D721Med (cell line): ENCODE data around the gene CEP97.
"Not testable (repeated sequence)": the region's sequence is repeated elsewhere in the genome, so short reads cannot be mapped to it uniquely, and the experiment has no call there.

Source experiments
- DNase-seq: peaks from one replicate; pipeline ENCODE4 v3.0.0; 2011; ENCODE audit warnings: low spot score; ENCODE audit not compliant: insufficient read length
- FAIRE-seq: peaks from 2 replicates; lab custom pipeline; 2011; peaks lifted over from hg19 to GRCh38; lab: Jason Lieb, UNC
- TF ChIP-seq, protein P1 (sequence below): IDR thresholded peaks from 2 replicates; pipeline ENCODE4 v1.5.1; 2012; ENCODE audit warnings: mild to moderate bottlenecking, control low read depth; ENCODE audit not compliant: insufficient read depth; ENCODE audit errors: missing control alignments

Gene CEP97

DNA sequence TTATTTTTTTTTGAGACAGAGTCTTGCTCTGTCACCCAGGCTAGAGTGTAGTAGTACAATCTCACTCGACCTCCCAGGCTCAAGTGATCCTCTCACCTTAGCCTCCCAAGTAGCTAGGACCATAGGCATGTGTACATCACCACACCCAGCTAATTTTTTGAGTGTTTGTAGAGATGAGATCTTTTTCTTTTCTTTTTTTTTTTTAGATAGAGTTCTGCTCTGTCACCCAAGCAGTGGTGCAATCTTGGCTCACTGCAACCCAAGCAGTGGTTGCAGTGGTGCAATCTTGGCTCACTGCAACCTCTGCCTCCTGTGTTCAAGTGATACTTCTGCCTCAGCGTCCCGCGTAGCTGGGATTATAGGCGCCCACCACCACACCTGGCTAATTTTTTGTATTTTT is 5.2 kb downstream of the CEP97 start:
- no peak for DNase-seq
- TF ChIP-seq, protein P1, sequence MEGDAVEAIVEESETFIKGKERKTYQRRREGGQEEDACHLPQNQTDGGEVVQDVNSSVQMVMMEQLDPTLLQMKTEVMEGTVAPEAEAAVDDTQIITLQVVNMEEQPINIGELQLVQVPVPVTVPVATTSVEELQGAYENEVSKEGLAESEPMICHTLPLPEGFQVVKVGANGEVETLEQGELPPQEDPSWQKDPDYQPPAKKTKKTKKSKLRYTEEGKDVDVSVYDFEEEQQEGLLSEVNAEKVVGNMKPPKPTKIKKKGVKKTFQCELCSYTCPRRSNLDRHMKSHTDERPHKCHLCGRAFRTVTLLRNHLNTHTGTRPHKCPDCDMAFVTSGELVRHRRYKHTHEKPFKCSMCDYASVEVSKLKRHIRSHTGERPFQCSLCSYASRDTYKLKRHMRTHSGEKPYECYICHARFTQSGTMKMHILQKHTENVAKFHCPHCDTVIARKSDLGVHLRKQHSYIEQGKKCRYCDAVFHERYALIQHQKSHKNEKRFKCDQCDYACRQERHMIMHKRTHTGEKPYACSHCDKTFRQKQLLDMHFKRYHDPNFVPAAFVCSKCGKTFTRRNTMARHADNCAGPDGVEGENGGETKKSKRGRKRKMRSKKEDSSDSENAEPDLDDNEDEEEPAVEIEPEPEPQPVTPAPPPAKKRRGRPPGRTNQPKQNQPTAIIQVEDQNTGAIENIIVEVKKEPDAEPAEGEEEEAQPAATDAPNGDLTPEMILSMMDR = no peak
- no peak for FAIRE-seq

DNA sequence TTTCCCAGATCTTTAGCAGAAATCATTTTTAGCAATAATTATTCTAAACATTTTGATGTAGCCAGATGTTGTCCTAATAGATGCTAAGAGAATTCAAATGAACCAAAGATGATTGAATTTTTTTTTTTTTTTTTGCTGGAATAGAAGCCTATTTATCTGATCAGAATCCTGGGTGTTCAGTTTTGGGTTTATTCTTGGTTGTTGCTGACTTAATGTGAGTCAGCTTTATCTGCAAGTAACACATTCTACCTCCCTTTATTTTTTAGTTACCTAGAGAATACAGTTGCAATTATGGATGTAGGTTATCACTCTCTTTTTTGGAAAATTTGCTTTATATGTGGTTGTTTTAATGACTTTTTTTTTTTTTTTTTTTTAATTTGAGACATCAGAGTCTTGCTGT is 6.4 kb downstream of the CEP97 start:
- DNase-seq (no peak), FAIRE-seq (no peak)
- TF ChIP-seq, protein P1 = no peak

DNA sequence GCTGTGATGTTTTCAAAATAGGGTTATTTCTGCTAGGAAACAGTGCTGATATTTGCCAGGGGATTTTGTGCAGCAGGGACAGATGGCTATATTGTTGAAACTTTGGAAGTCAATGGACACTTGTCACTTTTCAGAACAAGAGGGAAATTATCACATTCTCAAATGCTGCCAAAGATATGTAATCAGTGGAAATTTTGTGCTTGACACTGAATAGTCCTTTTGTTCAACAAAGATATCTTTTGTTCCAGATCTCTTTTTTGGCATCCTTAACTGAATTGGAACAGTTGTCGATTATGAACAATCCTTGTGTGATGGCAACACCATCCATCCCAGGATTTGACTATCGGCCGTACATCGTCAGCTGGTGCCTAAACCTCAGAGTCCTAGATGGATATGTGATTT is 7.8 kb downstream of the CEP97 start:
- no peak for DNase-seq
- FAIRE-seq = no peak
- TF ChIP-seq, protein P1 = no peak

DNA sequence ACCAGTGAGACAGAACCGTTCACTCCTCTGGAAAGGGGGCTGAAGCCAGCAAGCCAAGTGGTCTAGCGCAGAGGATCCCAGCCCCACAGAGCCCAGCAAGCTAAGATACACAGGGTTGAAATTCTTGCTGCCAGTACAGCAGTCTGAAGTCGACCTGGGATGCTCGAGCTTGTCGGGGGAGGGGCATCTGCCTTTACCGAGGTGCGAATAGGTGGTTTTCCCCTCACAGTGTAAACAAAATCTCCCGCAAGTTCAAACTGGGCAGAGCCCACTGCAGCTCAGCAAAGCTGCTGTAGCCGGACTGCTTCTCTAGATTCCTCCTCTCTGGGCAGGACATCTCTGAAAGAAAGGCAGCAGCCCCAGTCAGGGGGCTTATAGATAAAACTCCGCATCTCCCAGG is 11.4 kb downstream of the CEP97 start:
- TF ChIP-seq, protein P1 = no peak
- FAIRE-seq (no peak), DNase-seq (no peak)

DNA sequence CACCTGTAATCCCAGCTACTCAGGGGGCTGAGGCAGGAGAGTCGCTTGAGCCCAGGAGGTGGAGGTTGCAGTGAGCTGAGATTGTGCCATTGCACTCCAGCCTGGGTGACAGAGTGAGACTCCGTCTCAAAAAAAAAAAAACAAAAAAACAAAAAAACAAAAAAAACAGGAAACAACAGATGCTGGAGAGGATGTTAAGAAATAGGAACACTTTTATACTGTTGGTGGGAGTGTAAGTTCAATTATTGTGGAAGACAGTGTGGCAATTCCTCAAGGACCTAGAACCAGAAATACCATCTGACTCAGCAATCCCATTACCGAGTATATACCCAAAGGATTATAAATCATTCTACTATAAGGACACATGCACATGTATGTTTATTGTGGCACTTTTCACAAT is 17.5 kb downstream of the CEP97 start:
- not testable (repeated sequence) for DNase-seq, FAIRE-seq

DNA sequence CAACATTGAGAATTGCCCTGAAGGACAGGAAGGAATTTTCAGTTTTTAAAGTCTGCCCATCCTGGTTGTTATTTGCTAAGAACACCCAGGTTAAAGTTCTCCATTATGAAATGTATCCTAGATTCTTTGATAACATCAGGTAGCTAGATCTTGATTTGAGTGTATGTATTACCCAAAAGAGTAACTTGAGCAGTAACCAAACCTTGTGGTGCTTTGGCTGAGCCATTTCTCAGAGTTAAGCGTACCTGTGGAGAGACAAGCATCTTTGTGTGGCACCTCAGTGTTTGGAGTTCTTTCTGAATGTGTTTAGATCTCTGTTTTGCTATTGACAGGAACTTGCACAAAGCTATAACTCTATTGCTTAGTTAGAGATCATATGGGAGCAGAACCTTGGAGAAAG is 20.4 kb downstream of the CEP97 start:
- DNase-seq (no peak), FAIRE-seq (no peak)
- TF ChIP-seq, protein P1 = no peak

DNA sequence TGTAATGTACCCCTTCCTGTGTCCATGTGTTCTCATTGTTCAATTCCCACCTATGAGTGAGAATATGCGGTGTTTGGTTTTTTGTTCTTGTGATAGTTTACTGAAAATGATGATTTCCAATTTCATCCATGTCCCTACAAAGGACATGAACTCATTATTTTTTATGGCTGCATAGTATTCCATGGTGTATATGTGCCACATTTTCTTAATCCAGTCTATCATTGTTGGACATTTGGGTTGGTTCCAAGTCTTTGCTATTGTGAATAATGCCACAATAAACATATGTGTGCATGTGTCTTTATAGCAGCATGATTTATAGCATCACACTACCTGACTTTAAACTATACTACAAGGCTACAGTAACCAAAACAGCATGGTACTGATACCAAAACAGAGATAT is 21.5 kb downstream of the CEP97 start:
- DNase-seq, FAIRE-seq: not testable (repeated sequence)

DNA sequence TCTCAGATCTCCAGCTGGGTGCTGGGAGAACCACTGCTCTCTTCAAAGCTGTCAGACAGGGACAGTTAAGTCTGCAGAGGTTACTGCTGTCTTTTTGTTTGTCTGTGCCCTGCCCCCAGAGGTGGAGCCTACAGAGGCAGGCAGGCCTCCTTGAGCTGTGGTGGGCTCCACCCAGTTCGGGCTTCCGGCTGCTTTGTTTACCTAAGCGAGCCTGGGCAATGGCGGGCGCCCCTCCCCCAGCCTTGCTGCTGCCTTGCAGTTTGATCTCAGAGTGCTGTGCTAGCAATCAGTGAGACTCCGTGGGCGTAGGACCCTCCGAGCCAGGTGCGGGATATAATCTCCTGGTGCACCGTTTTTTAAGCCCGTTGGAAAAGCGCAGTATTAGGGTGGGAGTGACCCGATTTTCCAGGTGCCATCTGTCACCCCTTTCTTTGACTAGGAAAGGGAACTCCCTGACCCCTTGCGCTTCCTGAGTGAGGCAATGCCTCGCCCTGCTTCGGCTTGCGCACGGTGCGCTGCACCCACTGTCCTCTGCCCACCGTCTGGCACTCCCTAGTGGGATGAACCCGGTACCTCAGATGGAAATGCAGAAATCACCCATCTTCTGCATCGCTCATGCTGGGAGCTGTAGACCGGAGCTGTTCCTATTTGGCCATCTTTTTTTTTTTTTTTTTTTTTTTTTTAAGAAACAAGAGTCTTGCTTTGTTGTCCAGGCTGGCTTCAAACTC is 29.1 kb downstream of the CEP97 start:
- DNase-seq, FAIRE-seq: not testable (repeated sequence)

DNA sequence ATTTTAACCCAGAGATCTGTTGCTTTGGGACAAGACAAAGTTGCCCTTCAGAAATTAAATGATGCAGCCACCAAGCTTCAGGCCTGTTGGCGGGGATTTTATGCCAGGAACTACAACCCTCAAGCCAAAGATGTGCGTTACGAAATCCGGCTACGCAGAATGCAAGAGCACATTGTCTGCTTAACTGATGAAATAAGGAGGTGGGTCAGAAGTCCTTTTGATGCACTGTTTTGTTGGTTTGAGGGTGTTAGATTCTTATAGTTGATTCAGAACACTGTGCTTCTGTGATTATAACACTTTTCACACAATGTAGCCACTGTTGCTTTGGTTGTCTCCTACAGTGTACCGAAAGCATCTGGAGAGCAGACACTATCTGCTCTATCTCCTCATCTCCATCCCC is 33.8 kb downstream of the CEP97 start:
- TF ChIP-seq, protein P1 = no peak
- FAIRE-seq = no peak
- DNase-seq = no peak
